Activated naive CD8-positive, alpha-beta T cell treated with anti-CD3 and anti-CD28 coated beads, Interleukin-2, amount 50 U/mL, for 24 hours (primary cell): ENCODE data around the gene PRPF6.
"Not testable (repeated sequence)": the region's sequence is repeated elsewhere in the genome, so short reads cannot be mapped to it uniquely, and the experiment has no call there.

Source experiments
- ATAC-seq: fragments of 150-1000 bp; cut with Tn5 transposase; one replicate; pipeline ENCODE4 v1.10.0; 2021
- DNase-seq: peaks from one replicate; pipeline ENCODE4 v3.0.0; 2021
- H3K27ac Mint-ChIP-seq: one replicate; pipeline ENCODE4 v1.8.0; 2021; ENCODE audit warnings: mild to moderate bottlenecking, mixed read lengths
- H3K27me3 Mint-ChIP-seq: one replicate; pipeline ENCODE4 v1.8.0; 2021; ENCODE audit warnings: mixed read lengths
- H3K36me3 Mint-ChIP-seq: one replicate; pipeline ENCODE4 v1.8.0; 2021; ENCODE audit warnings: low read depth, mixed read lengths
- H3K4me1 Mint-ChIP-seq: one replicate; pipeline ENCODE4 v1.8.0; 2021; ENCODE audit warnings: mixed read lengths
- H3K4me3 Mint-ChIP-seq: one replicate; pipeline ENCODE4 v1.8.0; 2021; ENCODE audit warnings: mild to moderate bottlenecking, moderate library complexity, mixed read lengths
- H3K9me3 Mint-ChIP-seq: one replicate; pipeline ENCODE4 v1.8.0; 2021; ENCODE audit warnings: mixed read lengths

Gene PRPF6

DNA sequence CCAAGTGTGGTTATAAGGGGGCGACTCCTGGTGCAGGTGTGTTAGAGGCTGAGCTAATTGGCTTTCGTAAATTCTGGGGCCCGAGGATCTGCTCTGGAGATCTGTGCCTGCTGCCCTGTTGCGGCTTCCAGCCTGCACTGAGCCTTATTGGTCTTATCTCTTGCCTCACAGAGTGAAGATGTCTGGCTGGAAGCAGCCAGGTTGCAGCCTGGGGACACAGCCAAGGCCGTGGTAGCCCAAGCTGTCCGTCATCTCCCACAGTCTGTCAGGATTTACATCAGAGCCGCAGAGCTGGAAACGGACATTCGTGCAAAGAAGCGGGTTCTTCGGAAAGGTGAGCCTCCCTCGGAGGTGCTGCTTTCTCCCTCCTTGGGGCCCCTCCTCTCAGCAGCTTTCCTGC is 20.0 kb downstream of the PRPF6 start:
- no peak for ATAC-seq
- peaks cover 43% of the 10 kb centered on the region for H3K36me3 Mint-ChIP-seq
- H3K4me1 Mint-ChIP-seq, result peaks cover 22% of the 10 kb centered on the region
- no peaks in the 10 kb centered on the region for H3K27me3 Mint-ChIP-seq
- no peak for DNase-seq
- no peak overlapping the region for H3K4me3 Mint-ChIP-seq
- H3K9me3 Mint-ChIP-seq, result no peaks in the 10 kb centered on the region
- no peak overlapping the region for H3K27ac Mint-ChIP-seq

DNA sequence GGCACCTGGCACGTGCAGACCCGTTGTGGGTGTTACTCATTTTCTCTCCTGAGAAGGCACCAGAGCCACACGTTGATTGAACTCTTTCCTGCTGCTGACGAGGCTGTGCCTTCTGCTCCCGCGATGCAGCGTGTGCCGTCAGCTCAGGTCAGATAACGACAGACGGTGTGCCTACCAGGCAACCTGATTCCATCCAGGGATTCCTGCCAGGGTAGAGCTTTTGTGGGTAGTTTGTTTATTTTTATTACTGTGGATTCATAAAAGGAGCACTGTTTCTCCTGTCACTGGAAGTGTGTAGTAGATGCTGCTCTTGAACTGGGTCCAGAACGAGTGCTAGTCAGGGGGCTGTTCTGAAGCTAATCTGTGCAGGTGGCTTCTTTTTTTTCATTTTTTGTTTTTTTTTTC is 20.7 kb downstream of the PRPF6 start:
- Mint-ChIP-seq H3K27ac (peak overlapping the region; percentile 35), H3K4me3 (no peak overlapping the region), H3K9me3 (no peaks in the 10 kb centered on the region), H3K27me3 (no peaks in the 10 kb centered on the region), H3K4me1 (peaks cover 24% of the 10 kb centered on the region), H3K36me3 (peaks cover 40% of the 10 kb centered on the region)
- DNase-seq (no peak), ATAC-seq (no peak)

DNA sequence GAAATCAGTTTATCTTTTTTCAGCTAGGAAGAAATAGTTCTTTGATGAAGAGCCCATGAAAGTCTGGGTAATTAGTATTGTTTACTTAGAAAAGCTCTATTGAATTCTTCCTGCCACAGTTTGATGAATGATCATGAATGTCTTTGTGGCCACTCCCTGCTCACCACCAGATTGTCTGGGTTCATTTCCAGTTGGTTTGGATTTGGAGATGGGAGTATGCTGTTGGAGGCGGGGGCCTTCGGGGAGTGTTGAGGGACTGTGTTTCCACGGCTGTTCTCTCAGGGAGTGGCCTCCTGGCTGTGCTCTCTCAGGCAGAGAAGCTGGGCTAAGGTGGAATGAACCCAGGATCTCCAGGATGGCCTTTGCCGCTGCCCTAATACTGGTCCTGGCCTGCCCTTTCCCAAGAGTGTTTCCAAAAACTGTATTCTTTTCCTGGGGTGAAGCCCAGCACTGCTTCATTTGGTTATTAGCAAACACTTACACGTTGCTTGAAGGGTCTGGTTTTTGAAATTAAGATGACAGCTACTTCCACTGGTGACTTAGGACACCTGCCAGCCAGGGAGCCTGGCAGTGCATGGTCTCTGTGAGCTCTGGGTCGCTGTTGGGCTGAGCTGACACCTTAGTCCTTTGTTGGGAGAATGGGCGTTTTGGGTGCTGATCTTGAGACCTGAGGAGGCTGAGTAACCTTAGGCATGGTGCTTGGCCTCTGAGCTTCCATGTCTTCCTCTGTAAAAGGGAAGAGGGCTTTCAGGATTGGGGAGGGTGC is 23.2 kb downstream of the PRPF6 start:
- Mint-ChIP-seq H3K4me3 (no peak overlapping the region), H3K36me3 (peaks cover 42% of the 10 kb centered on the region), H3K4me1 (peaks cover 46% of the 10 kb centered on the region), H3K27ac (no peak overlapping the region), H3K9me3 (peaks cover 8% of the 10 kb centered on the region), H3K27me3 (no peaks in the 10 kb centered on the region)
- ATAC-seq (no peak), DNase-seq (no peak)

DNA sequence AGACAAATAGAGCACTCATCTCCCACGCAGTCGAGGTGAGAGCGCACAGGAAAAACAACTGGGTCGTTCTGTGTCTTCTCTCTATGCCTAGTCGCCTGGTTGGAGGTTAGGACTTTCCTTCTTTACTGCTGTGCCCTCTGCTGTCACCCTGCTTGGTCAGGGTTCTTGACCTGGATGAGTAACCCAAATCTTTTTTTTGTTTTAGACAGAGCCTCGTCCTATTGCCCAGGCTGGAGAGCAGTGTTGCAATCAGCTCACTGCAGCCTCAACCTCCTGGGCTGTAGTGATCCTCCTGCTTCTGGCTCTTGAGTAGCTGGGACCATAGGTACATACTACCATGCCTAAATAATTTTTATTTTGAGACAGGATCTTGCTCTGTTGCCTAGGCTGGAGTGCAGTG is 24.5 kb downstream of the PRPF6 start:
- Mint-ChIP-seq H3K27ac (peak overlapping the region; percentile 7), H3K27me3 (no peaks in the 10 kb centered on the region), H3K36me3 (peaks cover 44% of the 10 kb centered on the region), H3K4me1 (peaks cover 58% of the 10 kb centered on the region), H3K4me3 (no peak overlapping the region), H3K9me3 (peaks cover 13% of the 10 kb centered on the region)
- no peak for DNase-seq
- ATAC-seq, result no peak

DNA sequence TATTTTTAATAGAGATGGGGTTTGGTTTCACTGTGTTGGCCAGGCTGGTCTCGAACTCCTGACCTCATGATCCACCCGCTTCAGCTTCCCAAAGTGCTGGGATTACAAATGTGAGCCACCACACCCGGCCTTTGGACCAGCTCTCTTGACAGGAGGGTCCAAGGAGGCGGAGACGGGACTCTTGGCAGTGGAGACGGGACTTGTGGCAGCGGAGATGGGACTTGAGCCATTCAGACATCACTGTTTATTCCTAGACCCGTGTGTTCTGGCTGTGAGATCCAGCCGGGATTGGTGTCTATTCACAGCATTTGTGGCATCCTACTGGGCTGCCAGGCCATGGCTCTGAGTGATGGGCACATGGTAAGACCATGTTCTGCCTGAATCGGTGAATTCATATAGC is 25.6 kb downstream of the PRPF6 start:
- H3K36me3 Mint-ChIP-seq, result peaks cover 52% of the 10 kb centered on the region
- H3K4me1 Mint-ChIP-seq, result peaks cover 68% of the 10 kb centered on the region
- H3K9me3 Mint-ChIP-seq, result peaks cover 13% of the 10 kb centered on the region
- H3K27ac Mint-ChIP-seq, result no peak overlapping the region
- ATAC-seq (no peak), DNase-seq (no peak)
- H3K4me3 Mint-ChIP-seq, result no peak overlapping the region
- no peaks in the 10 kb centered on the region for H3K27me3 Mint-ChIP-seq

DNA sequence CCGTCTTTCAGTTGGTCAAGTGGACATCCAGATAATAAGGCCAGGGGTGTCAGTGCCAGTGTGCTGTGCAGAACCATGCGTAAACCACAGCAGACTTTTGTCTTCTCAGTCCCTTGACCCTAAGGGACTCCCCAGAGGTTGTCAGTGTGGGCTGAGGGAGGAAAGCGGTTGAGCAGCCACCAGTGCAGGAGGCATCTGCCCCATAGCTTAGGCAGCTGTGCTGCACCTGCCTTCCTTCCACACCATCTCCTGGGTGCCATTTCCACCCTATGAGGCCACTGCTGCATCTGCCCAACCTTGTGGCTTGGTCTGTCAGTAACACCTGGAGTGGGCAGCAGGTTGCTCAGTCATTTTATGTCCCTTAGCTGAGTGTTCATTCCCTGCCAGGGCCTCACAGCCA is 26.0 kb downstream of the PRPF6 start:
- ATAC-seq, result no peak
- H3K4me1 Mint-ChIP-seq, result peaks cover 66% of the 10 kb centered on the region
- H3K36me3 Mint-ChIP-seq, result peaks cover 50% of the 10 kb centered on the region

DNA sequence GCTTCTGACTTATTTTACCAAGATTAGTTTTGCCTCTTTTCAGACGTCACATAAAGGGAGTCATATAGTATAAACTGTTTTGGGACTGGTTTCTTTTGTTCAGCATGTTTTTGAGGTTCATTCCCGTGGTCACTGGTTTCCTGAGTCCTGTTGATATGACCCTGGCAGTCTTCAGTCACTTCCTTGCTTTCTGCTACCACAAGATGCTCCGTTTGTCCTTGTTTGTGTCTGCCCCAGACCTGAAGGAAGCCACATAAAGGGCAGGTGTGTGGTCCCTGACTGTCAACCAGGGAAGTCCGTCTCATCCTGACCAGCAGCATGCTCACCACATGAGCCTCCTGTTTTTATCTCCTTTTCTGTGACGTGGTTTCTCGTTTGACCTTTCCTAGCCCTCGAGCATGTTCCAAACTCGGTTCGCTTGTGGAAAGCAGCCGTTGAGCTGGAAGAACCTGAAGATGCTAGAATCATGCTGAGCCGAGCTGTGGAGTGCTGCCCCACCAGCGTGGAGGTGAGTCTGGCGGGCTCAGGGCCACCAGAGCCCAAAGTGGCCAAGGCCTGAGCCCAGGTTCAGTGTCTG is 29.0 kb downstream of the PRPF6 start:
- H3K9me3 Mint-ChIP-seq, result peaks cover 13% of the 10 kb centered on the region
- ATAC-seq (peak; percentile 49), DNase-seq (no peak)
- peak overlapping the region; percentile 29 for H3K4me3 Mint-ChIP-seq
- H3K4me1 Mint-ChIP-seq, result peaks cover 76% of the 10 kb centered on the region
- peaks cover 63% of the 10 kb centered on the region for H3K36me3 Mint-ChIP-seq
- peak overlapping the region; percentile 70 for H3K27ac Mint-ChIP-seq
- no peaks in the 10 kb centered on the region for H3K27me3 Mint-ChIP-seq

More for the DNA sequence above, 26.0 kb downstream of the PRPF6 start:
- H3K4me3 Mint-ChIP-seq, result no peak overlapping the region
- H3K9me3 Mint-ChIP-seq, result peaks cover 13% of the 10 kb centered on the region
- no peaks in the 10 kb centered on the region for H3K27me3 Mint-ChIP-seq
- no peak overlapping the region for H3K27ac Mint-ChIP-seq
- DNase-seq, result no peak

DNA sequence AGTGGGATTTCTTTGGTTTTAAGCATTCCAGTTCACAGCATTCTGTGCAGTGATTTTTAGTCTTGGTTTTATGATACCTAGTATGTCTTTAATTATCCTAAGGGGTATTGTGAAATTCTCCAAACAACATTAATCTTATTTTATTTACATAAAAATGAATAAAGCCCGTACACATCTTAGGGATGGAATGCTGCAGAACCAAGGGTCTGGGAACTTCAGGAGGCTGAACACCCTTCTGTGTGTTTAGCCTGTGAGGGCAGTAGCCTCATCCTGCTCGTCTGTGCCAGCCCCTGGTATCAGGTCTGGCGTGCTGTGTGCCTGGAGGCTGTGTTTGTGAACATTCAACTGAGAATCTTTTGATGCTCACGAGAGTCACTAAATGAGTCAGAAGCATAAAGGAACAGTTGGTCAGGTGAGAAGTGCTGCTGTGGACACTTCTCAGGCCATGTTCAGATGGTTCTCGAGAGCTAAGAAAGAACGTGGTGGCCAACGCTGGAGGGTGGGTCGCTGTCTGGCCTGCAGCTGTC is 29.8 kb downstream of the PRPF6 start:
- Mint-ChIP-seq H3K4me1 (peaks cover 67% of the 10 kb centered on the region), H3K27me3 (no peaks in the 10 kb centered on the region), H3K4me3 (no peak overlapping the region), H3K27ac (peak overlapping the region; percentile 76), H3K9me3 (peaks cover 13% of the 10 kb centered on the region), H3K36me3 (peaks cover 67% of the 10 kb centered on the region)
- DNase-seq (no peak), ATAC-seq (no peak)

DNA sequence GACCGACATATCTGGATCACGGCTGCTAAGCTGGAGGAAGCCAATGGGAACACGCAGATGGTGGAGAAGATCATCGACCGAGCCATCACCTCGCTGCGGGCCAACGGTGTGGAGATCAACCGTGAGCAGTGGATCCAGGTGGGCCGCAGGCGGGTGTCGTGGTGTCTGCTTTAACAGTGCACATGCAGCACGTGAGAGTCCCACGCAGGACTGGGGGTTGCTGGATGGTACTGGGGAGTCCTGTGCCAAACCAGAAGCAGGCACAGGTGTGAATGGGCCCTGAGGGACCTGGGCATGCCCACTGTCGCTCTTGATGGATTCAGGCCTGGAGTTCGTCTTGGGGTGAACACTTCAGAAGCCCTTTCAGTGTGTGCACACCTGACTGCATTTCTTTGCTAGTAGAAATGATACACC is 30.4 kb downstream of the PRPF6 start:
- no peaks in the 10 kb centered on the region for H3K27me3 Mint-ChIP-seq
- no peak for DNase-seq
- no peak overlapping the region for H3K4me3 Mint-ChIP-seq
- peak overlapping the region; percentile 76 for H3K27ac Mint-ChIP-seq
- H3K9me3 Mint-ChIP-seq, result peaks cover 13% of the 10 kb centered on the region
- H3K4me1 Mint-ChIP-seq, result peaks cover 67% of the 10 kb centered on the region
- H3K36me3 Mint-ChIP-seq, result peaks cover 68% of the 10 kb centered on the region
- no peak for ATAC-seq

DNA sequence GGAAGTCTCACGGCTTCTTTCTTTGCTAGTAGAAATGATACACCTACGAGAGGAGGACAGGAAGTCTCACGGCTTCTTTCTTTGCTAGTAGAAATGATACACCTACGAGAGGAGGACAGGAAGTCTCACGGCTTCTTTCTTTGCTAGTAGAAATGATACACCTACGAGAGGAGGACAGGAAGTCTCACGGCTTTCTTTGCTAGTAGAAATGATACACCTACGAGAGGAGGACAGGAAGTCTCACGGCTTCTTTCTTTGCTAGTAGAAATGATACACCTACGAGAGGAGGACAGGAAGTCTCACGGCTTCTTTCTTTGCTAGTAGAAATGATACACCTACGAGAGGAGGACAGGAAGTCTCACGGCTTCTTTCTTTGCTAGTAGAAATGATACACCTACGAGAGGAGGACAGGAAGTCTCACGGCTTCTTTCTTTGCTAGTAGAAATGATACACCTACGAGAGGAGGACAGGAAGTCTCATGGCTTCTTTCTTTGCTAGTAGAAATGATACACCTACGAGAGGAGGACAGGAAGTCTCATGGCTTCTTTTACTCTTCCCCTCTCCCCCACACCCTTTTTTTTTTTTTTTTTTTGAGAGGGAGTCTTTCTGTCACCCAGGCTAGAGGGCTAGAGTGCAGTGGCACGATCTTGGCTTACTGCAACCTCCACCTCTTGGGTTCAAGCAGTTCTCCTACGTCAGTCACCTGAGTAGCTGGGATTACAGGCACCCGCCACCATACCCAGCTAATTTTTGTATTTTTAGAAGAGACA is 31.6 kb downstream of the PRPF6 start:
- peaks cover 13% of the 10 kb centered on the region for H3K9me3 Mint-ChIP-seq
- DNase-seq, ATAC-seq, H3K27me3 Mint-ChIP-seq: not testable (repeated sequence)
- peak overlapping the region; percentile 36 for H3K4me3 Mint-ChIP-seq
- peaks cover 67% of the 10 kb centered on the region for H3K36me3 Mint-ChIP-seq
- peaks cover 57% of the 10 kb centered on the region for H3K4me1 Mint-ChIP-seq
- peak overlapping the region; percentile 77 for H3K27ac Mint-ChIP-seq

DNA sequence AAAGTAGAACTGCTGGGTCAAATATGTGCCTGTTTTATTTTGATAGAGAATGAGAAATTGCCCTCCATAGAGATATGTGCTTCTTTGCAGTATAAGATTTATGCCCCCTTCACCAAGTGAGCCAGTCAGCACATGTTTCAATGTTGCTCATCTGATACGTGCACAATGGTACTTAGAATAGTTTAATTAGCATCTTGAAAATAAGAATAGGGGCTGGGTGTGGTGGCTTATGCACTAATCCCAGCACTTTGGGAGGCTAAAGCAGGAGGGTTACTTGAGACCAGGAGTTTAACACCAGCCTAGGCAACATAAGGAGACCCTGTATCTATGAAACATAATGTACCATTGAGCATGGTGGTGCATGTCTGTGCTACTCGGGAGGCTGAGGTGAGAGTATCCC is 34.7 kb downstream of the PRPF6 start:
- no peaks in the 10 kb centered on the region for H3K9me3 Mint-ChIP-seq
- peak overlapping the region; percentile 35 for H3K27ac Mint-ChIP-seq
- peaks cover 58% of the 10 kb centered on the region for H3K36me3 Mint-ChIP-seq
- H3K4me1 Mint-ChIP-seq, result peaks cover 33% of the 10 kb centered on the region
- ATAC-seq (no peak), DNase-seq (no peak)
- H3K4me3 Mint-ChIP-seq, result no peak overlapping the region
- no peaks in the 10 kb centered on the region for H3K27me3 Mint-ChIP-seq

DNA sequence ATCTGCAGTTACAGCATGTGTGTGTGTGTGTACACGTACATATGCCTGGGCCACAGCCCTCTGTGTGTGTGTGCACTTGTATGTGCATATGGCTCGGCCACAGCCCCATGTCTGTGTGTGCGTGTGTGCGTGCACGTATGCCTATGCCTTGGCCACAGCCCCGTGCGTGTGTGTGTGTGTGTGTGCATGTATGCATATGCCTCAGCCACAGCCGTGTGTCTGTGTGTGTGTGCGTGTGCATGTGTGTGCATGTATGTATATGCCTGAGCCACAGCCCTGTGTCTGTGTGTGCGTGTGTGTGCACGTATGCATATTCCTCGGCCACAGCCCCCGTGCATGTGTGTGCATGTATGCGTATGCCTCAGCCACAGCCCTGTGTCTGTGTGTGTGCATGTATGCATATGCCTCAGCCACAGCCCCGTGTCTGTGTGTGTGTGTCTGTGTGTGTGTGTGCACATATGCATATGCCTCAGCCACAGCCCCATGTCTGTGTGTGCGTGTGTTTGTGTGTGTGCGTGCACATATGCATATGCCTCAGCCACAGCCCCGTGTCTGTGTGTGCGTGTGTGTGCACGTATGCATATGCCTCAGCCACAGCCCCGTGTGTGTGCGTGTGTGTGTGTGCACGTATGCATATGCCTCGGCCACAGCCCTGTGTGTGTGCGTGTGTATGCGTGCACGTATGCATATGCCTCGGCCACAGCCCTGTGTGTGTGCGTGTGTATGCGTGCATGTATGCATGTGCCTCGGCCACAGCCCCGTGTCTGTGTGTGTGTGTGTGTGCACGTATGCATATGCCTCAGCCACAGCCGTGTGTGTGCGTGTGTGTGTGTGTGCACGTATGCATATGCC is 40.4 kb downstream of the PRPF6 start:
- H3K9me3 Mint-ChIP-seq, result no peaks in the 10 kb centered on the region
- DNase-seq, result no peak
- no peak overlapping the region for H3K27ac Mint-ChIP-seq
- ATAC-seq, result no peak
- H3K27me3 Mint-ChIP-seq, result no peaks in the 10 kb centered on the region
- peaks cover 33% of the 10 kb centered on the region for H3K36me3 Mint-ChIP-seq
- no peak overlapping the region for H3K4me3 Mint-ChIP-seq
- H3K4me1 Mint-ChIP-seq, result peaks cover 5% of the 10 kb centered on the region

DNA sequence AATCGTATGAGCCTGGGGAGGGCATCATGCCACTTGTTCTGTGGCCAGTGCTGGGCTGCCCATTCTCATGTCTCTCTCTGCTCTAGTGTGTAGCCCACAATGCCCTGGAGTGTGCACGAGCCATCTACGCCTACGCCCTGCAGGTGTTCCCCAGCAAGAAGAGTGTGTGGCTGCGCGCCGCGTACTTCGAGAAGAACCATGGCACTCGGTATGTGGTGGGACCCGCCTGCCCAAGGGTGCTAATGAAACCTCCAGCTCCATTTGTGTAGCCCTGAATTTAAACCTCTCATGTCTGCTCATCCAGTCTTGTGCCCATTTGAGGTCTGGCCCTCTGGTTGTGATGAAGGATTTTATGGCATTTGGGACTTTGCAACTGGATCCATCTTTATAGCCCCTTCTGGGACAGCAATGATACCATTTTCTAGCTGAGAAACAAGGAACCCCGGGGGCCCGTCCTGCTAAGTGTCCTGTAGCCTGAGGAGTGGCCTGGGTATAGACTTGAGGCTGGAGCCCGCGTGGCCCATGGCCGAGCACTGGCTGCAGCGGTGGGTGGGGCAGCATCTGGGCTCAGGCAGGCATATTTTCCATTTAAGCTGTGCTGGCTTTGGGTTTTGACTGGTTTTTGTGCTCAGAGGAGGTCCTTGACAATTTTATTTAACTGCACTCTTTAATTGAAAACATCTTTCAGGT is 41.9 kb downstream of the PRPF6 start:
- Mint-ChIP-seq H3K4me1 (peaks cover 5% of the 10 kb centered on the region), H3K27me3 (no peaks in the 10 kb centered on the region), H3K36me3 (peaks cover 30% of the 10 kb centered on the region), H3K4me3 (no peak overlapping the region), H3K27ac (no peak overlapping the region), H3K9me3 (no peaks in the 10 kb centered on the region)
- ATAC-seq, result no peak
- DNase-seq, result no peak
